GM11168 (cell line): Measurements from ENCODE around the gene B3GNT3.

Experiments used
- in situ Hi-C: fragments of 300-500 bp; cut with MboI; formaldehyde crosslinking; loops from one replicate; pipeline ENCODE4 v1.12.0; 2022; ENCODE audit warnings: low sequenced_read_pairs; ENCODE audit not compliant: unreplicated experiment

The B3GNT3 gene

GRCh38 chr19:17830567-17831418, 35.9 kb downstream of the B3GNT3 start:
- in situ Hi-C loops: no loop called here

DNA sequence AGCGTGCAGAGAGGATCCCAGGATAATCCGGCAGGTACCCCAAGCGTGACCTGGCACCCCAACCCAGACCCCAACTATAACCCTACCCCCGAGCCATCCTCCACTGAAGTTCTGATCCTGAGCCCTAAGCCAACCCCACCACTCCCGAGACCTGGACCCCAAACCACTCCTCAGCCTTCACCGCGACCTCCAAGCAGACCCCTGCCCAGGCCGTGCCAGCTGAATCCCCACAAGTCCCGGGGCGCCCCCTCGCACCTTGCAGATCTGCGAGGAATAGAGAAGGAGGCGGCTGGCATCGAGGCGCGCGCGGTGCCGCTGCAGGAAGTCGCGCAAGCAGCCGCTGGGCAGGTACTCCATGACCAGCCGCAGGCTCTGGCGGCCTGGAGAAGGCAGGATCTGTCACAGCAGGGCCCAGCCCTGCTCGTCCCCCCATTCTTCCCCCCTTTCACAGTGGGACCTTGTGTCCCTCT, 36.5 kb downstream of the B3GNT3 start:
- in situ Hi-C loops: no loop called here

DNA sequence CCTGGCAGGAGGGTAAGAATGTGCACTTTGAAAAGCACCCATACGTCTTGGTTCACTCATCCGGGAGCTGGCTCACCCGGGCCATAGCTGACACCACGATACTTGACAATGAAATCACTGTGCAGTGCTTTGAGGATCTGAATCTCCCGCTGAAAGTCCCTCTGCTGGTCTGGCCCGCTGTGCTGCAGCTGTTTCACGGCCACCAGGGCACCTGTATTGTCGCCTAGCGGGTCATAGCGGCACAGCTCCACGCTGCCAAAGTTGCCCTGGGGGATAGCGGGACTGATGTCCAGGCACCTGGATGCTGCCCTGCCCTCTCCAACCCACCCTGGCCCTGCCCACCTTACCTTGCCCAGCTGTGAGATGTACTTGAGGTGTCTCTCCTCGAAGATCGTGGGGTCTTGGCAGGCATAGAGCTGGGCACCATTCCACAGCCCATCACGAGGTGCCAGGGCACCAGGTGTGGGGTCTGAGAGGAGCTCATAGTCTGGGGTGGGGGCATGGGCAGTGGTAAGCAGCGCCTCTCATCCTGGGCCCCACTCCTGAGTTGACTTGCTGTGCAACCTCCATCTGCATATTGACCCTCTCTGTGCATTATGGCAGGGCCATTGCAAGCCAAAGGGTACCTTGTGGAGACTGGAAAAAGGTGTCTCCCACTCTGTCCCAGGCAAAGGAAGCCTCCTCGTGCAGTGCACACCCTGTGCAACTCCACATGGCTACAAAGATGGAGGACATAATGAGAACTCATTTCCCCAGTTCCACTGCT, 37.7 kb downstream of the B3GNT3 start:
- in situ Hi-C loops: no loop called here

GRCh38 chr19:17834350-17835181, 39.6 kb downstream of the B3GNT3 start:
- in situ Hi-C loops: no loop called here

- in situ Hi-C loops: no loop called here
Measured at GRCh38 chr19:17835182-17836006, 40.5 kb downstream of the B3GNT3 start.

GRCh38 chr19:17836530-17836929, 41.6 kb downstream of the B3GNT3 start:
- in situ Hi-C loops: no loop called here

GRCh38 chr19:17837972-17838371, 43.0 kb downstream of the B3GNT3 start:
- in situ Hi-C loops: no loop called here

DNA sequence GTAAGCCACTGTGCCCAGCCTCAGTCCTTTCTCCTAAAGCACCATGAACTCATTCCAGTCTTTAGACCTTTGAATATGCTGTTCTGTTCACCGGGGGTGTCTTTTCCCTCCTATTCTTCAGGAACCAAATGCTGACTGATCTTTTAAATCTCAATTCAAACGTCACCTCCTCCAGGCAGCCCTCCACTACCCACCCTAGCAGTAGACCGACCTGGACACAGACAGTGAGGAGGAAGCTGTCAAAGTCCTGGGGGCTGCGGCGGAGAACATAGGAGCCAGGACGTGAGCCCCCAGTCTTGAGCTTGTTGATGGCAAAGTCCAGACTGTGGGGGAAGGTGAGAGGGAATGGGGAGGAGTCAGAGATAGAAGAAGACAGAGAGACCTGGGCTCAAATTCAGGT, 45.1 kb downstream of the B3GNT3 start:
- in situ Hi-C loops: no loop called here

DNA sequence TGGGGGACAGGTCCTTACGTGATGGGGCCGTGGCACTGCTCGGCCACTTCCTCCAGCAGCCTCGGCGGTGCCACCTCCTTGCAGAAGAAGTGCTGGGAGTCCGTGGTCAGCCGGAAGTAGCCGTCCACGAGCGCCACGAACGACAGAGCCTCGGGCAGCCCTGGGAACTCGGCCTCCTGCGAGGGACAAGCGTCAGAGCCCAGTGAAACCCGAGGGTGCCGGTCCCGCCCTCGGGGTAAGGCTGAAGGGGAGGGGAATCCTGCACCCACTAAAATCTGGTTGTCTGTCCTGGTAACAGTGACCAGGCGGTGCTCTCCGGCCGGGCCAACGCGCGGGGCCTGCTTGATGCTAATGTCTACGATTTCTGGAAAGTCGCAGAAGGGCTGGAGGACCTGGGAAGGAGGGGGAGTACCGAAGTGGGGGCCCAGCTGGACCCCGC, 46.5 kb downstream of the B3GNT3 start:
- in situ Hi-C loops: no loop called here

GRCh38 chr19:17841810-17842662, 47.1 kb downstream of the B3GNT3 start:
- in situ Hi-C loops: no loop called here

GRCh38 chr19:17842663-17843291, 47.8 kb downstream of the B3GNT3 start:
- in situ Hi-C loops: no loop called here

- in situ Hi-C loops: no loop called here
Measured at GRCh38 chr19:17843292-17843827, 48.4 kb downstream of the B3GNT3 start.

GRCh38 chr19:17843908-17844490, 49.1 kb downstream of the B3GNT3 start:
- in situ Hi-C loops: no loop called here

DNA sequence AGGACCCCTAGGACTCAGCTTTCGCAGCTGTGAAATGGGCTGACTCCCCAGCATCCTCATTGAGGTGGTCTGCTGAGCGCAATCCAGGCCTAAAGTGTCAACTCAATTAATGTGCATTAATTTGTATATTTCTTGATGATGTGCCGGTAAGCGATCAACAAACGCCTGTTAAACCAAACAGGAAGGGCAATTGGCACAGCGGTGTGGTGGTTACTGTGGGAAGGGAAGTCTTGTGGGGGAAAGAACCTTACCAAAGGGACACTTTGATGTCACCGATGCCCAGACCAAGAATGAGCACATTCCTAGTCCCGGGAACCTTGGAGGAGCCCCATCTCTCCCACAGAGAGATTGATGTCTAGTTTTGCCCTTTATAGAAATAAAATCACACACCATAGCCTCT, 51.2 kb downstream of the B3GNT3 start:
- in situ Hi-C loops: no loop called here

DNA sequence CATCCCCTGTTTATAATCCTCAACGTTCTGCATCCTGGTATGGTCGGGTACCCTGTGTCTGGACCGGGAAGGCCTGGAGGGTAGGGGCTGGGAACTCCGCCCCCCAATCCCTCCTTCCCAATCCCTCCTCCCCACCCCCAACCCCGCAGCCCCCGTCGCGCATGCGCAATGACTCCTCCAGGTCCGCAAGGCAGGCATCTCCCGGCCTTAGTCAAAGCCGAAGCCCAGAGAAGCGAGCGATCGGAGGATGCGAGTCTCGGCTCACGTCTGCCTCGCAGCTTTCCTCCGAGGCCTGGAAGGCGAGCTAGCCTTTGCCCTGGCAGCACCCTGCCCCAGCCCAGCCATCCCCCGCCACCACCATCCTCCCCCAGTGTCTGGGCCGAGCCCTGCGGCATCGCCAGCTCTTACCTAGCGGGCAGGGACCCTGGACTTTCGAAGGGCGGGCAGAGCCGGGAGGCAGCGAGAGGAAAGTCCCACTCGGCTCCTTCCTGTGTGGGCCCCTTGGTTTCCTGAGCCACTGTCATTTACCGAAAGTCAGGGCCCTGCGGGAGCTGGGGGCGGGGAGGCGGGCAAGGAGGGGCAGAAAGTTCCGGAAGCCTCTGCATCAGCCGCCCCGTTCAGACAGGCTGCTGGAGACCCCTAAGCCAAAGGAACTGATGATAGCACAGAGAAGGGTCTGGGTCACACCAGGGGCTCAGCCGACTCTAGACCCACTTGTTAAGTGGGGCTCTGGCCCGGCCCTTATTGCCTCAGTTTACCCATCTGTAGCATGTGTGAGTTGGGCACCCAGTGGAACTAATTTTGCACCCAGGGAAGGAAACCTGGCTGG, 52.8 kb downstream of the B3GNT3 start, which contains the start of gene JAK3:
Gene JAK3, minus strand, starts transcription at position 445 of the 829 bp plus-strand sequence. CDS start 3,565 bp downstream, outside the sequence.
- in situ Hi-C loops: no loop called here

GRCh38 chr19:17848595-17849292, 53.8 kb downstream of the B3GNT3 start:
- in situ Hi-C loops: no loop called here
